NCI-H2227 (cell line): Measurements from ENCODE around the gene FNDC3B.

Source experiments
- DNase-seq: peaks from one replicate; lab custom pipeline; 2025; ENCODE audit not compliant: unreplicated experiment; lab: John Stamatoyannopoulos, UW

FNDC3B gene

DNA sequence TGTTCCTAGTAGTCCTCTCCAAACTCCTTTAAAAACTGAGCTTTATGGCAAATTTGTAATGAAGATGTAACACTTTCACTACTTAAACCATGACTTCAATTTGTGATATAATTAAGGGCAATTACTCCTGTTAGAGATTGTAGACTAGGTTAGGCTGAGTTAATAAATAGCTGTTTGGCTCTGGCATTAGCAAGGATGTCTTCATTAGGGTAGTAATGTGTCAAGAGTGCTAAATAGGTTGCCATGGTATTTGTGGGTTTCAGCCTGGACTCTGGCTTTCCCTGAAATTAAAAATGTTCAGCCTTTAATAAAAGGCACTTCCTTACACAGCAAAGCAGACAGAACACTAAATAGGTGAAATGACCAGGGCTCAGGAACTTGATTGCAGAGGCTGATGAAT is 337.0 kb downstream of the FNDC3B start:
- no peak for DNase-seq

DNA sequence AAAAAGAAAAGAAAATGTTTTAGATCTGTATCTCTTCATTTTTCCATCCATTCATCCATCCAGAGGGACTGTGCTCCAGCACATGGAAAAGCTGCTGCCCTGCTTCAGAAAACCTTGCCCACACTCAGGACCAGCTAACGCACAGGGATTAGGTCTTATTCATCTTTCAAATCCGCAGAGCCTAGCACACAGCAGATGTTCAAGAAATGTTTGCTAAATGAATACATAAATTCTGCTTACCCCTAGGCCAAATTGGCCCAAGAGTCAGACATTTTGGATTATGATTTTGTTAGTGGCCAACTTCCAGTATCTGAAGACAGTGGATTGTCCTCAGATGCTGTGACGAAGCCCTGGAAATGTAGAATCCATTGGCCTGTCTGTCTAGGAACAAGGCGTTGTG is 337.5 kb downstream of the FNDC3B start:
- DNase-seq: no peak

DNA sequence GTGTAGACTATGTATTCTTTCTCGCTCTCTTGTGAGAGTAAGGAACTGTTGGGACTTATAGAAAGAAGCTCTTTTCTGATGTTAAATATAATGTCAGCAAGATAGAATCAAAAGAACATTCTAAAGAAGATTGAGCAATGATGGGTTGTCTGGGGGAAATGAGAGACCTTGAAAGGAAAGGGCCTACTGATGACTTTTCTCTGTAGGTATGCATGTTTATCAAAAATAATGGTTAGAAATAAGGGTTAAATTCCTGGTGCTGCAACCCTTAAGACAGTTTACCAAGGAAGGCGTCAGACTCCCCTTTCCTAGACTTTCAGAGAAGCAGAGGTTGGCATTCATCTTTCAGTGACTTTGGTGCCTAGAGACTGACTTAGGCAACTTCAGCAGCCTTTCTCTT is 339.1 kb downstream of the FNDC3B start:
- DNase-seq: no peak

- no peak for DNase-seq
These were observed 340.0 kb downstream of the FNDC3B start for GRCh38 chr3:172379372-172379771.

DNA sequence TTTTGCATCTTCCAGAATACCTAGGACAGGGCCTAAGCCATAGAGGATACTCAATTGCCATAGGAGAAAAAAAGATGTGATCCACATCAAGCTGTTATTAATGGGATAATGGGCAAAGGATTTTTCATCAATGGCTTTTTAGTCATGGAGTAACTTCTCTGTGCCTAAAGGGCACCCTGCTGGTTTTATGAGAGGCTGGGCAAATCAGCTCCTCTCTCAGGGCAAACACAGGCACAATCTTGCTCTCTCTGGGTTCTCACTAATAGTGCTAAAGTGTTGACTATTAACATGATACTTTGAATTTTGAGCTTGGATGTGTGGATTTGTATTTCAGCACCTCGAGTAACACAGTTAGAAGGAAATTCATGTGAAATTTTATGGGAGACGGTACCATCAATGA is 341.3 kb downstream of the FNDC3B start:
- DNase-seq: no peak

- DNase-seq: no peak
These were observed 344.0 kb downstream of the FNDC3B start for GRCh38 chr3:172383306-172383796.

DNA sequence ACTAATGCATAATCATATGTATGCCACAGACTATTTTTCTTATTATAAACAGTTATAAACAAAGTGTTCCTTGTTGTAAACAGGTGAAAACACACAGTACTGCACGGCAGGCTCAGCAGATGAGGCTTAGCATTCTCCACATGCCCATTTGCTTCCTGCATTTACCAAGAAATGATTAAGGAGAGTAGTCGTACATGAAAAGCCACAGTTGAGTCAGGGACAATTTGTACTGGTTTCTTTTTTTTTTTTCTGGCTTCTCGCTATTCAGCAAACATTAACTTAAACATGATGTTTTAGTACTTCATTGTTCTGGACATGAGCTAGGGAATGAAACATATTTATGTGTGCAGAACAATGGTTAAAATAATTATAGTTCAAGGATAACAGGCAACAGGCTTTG is 345.5 kb downstream of the FNDC3B start:
- DNase-seq: peak; percentile 89

- DNase-seq: no peak
These were observed 348.4 kb downstream of the FNDC3B start for GRCh38 chr3:172387728-172388127.

DNA sequence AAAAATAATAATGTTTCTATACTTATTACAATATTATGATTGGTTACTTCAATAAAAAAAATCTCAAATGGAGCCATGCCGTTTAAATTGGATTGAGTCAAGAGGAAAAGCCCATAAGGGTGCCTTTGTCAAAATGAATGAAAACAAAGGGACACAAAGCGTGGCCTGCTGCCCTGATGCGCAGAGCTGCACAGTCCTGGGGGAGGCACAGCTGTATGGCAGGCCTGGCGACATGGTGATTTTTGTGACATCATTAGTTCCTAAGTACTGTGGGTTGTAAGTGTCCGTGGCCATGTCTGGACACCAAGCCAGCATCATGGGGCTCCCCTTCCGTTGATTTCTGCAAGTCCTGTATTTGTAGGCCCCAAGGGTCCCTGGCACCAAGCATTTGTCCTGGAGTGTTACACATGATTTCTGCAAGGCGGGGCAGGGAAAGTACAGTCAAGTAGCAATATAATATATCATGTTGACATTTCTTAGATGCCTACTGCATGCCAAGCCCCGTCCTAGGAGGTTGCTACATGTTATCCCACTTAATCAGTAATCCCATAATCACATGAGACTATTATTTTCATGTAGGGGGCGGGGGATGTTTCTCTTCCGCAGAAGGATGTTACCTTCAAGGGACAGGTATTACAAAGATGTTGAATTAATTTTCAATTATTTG is 349.2 kb downstream of the FNDC3B start:
- no peak for DNase-seq

GRCh38 chr3:172390792-172391191 is 351.4 kb downstream of the FNDC3B start:
- no peak for DNase-seq

GRCh38 chr3:172391592-172392302 is 352.4 kb downstream of the FNDC3B start:
- DNase-seq: peak; percentile 20

GRCh38 chr3:172394692-172395091 is 355.3 kb downstream of the FNDC3B start:
- no peak for DNase-seq

- DNase-seq: no peak
These were observed 357.0 kb downstream of the FNDC3B start for GRCh38 chr3:172396400-172396799.

DNA sequence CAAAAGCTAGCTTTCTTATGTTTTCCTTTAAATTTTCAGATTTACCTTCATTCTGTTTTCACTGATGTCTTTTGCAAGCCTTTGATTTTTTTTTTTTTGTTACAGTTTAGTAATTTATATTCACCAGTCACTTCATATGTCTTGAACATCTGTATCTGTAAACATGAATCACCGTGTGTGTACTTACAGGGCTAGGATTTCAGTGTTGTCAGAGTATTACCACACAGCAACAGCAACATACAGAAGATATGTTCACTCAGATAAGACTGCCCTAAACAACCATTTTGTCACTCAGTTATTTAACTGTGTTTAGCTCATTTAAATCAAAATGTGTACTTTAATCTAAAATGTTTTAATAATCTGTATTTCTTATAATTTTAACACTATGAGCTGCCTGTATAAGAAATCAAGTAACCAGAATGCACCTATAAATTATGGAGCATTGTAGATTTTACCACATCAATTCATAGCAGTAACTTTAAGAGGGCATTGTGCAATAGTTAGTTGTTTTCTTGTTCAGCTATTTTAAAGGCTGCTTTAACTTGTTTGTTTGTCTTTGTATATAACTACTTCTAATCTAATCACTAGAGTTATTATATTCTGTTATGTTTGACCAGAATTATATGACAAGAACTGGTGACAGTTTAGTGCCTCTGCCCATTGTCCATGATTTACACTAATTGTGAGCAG is 358.5 kb downstream of the FNDC3B start:
- no peak for DNase-seq

GRCh38 chr3:172398484-172398883 is 359.1 kb downstream of the FNDC3B start:
- no peak for DNase-seq

- no peak for DNase-seq
These were observed 362.7 kb downstream of the FNDC3B start for GRCh38 chr3:172402090-172402489.

DNA sequence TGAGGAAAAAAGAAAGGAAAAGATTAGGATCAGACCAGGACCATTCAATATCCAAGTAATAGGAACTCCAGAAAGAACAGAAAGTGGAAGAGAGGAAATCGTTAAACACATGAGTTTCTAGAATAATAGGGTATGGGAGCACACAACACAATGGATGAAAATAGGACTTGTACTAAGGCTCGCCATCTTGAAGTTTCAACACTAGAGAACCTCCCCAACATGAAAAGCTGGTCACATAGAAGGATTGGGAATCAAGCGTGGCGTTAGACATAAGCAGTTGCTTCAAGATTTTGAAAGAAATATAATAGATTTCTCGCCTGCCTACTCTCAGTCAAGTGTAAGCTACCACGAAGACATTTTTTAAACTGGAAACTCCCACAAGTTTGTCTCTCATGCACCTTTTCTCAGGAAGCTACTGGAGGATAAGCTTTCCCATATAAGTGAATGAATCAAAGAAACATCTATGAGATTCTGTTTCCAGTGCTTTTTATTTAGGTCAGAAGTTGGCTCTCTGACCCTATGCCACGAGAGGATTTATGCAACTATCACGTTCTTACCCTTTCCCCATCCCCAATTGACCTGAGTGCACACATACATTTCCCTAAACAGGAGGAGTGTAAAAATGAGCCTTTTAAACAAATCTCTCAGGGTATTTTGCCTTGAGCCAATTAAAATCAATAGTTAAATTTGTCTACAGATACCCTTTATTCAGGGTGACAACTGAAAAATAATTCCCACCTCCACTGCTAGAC is 363.7 kb downstream of the FNDC3B start:
- no peak for DNase-seq

DNA sequence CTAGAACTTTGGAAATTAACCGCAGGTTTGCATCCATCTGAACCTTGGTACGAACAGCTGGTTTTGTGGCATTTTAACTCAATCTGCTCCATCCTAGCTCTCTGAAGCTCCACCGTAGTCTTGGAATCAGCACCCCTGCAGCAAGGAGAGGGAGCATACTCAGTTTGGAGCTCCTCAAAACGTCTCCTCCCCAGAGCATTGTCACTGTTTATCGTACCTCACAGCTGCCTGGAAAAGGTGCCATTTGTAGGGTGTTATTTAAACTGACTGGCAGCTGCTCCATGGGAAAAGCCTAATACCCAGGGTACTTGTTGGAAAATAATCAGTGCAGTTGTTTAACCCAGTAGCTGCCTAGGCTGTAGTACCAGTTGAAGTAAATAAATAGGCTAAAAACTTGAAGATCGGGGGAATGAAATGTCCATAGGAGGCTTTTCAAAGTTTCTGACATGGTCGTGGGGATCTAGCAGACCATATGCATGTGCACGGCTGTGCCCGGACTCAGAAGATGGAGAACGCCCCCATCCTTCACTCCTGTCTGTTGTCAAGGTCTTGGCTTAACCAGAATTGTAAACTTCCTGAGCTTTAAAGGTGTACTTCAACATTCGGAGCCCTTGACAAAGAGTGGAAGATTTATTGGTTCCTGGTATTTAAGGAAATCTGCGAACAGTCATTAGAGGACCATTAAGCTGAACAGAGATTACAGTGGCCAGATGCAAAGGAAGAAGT is 365.0 kb downstream of the FNDC3B start:
- no peak for DNase-seq

DNA sequence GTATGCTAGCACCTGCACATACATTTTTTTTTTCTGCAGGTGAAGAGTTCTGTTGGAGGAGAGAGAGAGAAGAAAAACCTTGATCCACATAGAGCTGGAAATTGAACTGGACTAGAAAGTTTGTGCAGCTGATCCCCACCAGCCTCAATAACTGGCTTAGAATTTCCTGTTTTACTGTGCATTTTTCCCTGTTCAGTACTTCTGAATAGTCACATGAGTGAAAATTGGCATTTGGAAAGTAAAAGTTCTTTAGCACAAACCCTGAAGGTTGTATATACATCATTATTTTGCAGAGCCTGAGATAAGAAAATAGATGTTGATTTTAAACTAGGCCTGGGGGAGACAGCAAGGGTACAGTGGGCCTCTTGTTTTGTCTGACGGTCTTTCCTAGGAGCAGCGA is 366.5 kb downstream of the FNDC3B start:
- DNase-seq: no peak

GRCh38 chr3:172407872-172408271 is 368.5 kb downstream of the FNDC3B start:
- DNase-seq: no peak
